Gastrocnemius medialis (tissue), 4 donors: ENCODE measurements around the gene IL17RE. TPM values are rescaled to one million over a fixed set of nuclear protein-coding genes. Genes with fewer than 3 reads are reported as not detected.

Experiments
- ATAC-seq, 2 donors: fragments of 150-250 bp; one replicate each; pipeline ENCODE4 v1.9.1; 2016
- DNase-seq, 2 donors: peaks; one replicate each; pipeline ENCODE4 v3.0.0-alpha.2; 2019
- H3K27ac ChIP-seq, 4 donors: fragments of 200-600 bp; sonication (generic); 1 replicate in 1 of 4; 2 replicates in 3 of 4; pipeline ENCODE4 v1.5.1; 2016 to 2018; ENCODE audit warnings: mild to moderate bottlenecking in 2 of 4, moderate library complexity in 1 of 4
- H3K27me3 ChIP-seq, 3 donors: fragments of 200-600 bp; sonication (generic) in 2 of 3; 1 replicate in 1 of 3; 2 replicates in 2 of 3; pipeline versions ENCODE4 v1.5.1 to v1.6.0; 2016 to 2019; ENCODE audit warnings: mild to moderate bottlenecking in 1 of 3, moderate library complexity in 1 of 3
- H3K36me3 ChIP-seq, 2 donors: fragments of 200-600 bp; sonication (generic) in 1 of 2; one replicate each; pipeline ENCODE4 v1.5.1; 2017 to 2018
- H3K4me1 ChIP-seq, 2 donors: fragments of 200-600 bp; sonication (generic) in 1 of 2; one replicate each; pipeline ENCODE4 v1.5.1; 2016 to 2017; ENCODE audit warnings: mild to moderate bottlenecking in 2 of 2
- H3K4me3 ChIP-seq, 4 donors: fragments of 200-600 bp; sonication (generic) in 3 of 4; 1 replicate in 1 of 4; 2 replicates in 3 of 4; pipeline ENCODE4 v1.5.1; 2016 to 2019; ENCODE audit warnings: mild to moderate bottlenecking in 2 of 4
- H3K9me3 ChIP-seq, 3 donors: fragments of 200-600 bp; sonication (generic) in 2 of 3; 1 replicate in 1 of 3; 2 replicates in 2 of 3; pipeline ENCODE4 v1.5.1; 2016 to 2019
- POLR2A ChIP-seq, 2 donors: fragments of 450-650 bp; IDR thresholded peaks; one replicate each; pipeline ENCODE4 v1.6.1; 2017; ENCODE audit warnings: antibody characterized with exemption in 2 of 2, mild to moderate bottlenecking in 2 of 2, moderate library complexity in 2 of 2
- in situ Hi-C, 4 donors: fragments of 200-750 bp; cut with MboI; loops; one replicate each; pipeline versions ENCODE4 v1.15.0 to v1.8.0; 2017; ENCODE audit warnings: low sequenced_read_pairs in 4 of 4
- intact Hi-C: fragments of 100-400 bp; cut with DNase I; formaldehyde crosslinking; loops from one replicate; pipeline ENCODE4 v1.15.1; 2023; ENCODE audit warnings: low total_unique reads
- total RNA-seq, 4 donors: library from RNA; depleted of rRNA; stranded (reverse); fragments of >200 nt; gene quantifications; one replicate each; pipeline versions ENCODE4 v1.1.0 to v1.2.3, GENCODE V29; 2016
- TF ChIP-seq, protein P1 (sequence below), 5 experiments: fragments of 450-650 bp in 3 of 5; fragments of 200-600 bp in 2 of 5; sonication (generic) in 2 of 5; IDR thresholded peaks in 4 of 5; conservative IDR thresholded peaks in 1 of 5; 1 replicate in 4 of 5; 2 replicates in 1 of 5; pipeline ENCODE4 v1.5.1; 2016 to 2019; ENCODE audit warnings: antibody characterized with exemption in 5 of 5, mild to moderate bottlenecking in 3 of 5, moderate library complexity in 3 of 5

Gene IL17RE
- total RNA-seq, 4 donors from 2014 or later, result 0.20 to 1.5 (median 0.64) TPM; not detected in 1

DNA sequence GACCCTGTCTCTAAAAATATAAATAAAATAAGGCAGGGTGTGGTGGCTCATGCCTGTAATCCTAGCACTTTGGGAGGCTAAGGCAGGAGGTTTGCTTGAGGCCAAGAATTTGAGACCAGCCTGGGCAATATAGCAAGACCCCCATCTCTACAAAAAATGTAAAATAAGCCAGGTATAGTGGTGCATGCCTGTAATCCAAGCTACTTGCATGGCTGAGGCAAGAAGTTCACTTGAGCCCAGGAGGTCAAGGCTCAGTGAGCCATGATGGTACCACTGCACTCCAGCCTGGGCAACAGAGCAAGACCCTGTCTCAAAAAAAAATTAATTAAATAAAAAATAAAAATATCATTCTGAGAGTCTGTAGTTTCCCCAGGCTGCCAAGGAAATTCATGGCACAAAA is 16.3 kb upstream of the IL17RE start:
- DNase-seq, result no peak
- no peak overlapping the region for H3K4me3 ChIP-seq
- H3K4me1 ChIP-seq, result peaks cover 3 to 6% of the 10 kb centered on the region in 2 donors
- no peaks in the 10 kb centered on the region for H3K27me3 ChIP-seq
- no peaks in the 10 kb centered on the region for H3K36me3 ChIP-seq
- in situ Hi-C loops (no loop called here), intact Hi-C loops (no loop called here)
- H3K9me3 ChIP-seq, result no peaks in the 10 kb centered on the region
- TF ChIP-seq, protein P1, sequence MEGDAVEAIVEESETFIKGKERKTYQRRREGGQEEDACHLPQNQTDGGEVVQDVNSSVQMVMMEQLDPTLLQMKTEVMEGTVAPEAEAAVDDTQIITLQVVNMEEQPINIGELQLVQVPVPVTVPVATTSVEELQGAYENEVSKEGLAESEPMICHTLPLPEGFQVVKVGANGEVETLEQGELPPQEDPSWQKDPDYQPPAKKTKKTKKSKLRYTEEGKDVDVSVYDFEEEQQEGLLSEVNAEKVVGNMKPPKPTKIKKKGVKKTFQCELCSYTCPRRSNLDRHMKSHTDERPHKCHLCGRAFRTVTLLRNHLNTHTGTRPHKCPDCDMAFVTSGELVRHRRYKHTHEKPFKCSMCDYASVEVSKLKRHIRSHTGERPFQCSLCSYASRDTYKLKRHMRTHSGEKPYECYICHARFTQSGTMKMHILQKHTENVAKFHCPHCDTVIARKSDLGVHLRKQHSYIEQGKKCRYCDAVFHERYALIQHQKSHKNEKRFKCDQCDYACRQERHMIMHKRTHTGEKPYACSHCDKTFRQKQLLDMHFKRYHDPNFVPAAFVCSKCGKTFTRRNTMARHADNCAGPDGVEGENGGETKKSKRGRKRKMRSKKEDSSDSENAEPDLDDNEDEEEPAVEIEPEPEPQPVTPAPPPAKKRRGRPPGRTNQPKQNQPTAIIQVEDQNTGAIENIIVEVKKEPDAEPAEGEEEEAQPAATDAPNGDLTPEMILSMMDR (IDR thresholded peaks at IDR 0.05 in 4 of 5, conservative IDR thresholded peaks at IDR 0.05 in 1 of 5), result no peak
- TF ChIP-seq POLR2A (IDR thresholded peaks at IDR 0.05), result no peak
- H3K27ac ChIP-seq, result no peak overlapping the region
- no peak for ATAC-seq

DNA sequence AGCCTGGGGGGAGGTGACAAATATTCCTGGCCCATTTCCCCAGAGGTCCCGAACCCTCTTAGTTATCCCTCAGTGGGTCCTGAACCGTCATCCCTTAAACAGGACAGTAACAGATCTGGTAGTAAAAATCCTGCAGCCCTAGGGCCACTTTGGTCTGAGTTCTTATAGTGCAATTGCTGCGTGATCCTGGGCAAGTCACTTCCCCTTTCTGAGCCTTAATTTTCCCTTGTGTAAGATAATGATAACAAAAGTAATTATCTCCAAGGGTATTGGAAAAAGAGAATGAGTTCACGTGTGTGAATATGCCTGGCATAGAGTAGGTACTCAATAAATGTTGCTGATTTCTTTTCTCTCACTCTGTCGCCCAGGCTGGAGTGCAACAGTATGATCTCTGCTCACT is 15.2 kb upstream of the IL17RE start:
- ATAC-seq (no peak), DNase-seq (no peak)
- Histone ChIP-seq H3K36me3 (peaks cover 0 to 4% of the 10 kb centered on the region in 2 donors), H3K4me3 (no peak overlapping the region), H3K9me3 (no peaks in the 10 kb centered on the region), H3K27me3 (no peaks in the 10 kb centered on the region), H3K4me1 (peaks cover 3 to 11% of the 10 kb centered on the region in 2 donors), H3K27ac (no peak overlapping the region)
- intact Hi-C loops (no loop called here), in situ Hi-C loops (no loop called here)
- TF ChIP-seq POLR2A (IDR thresholded peaks at IDR 0.05), result no peak
- TF ChIP-seq, protein P1 (IDR thresholded peaks at IDR 0.05 in 4 of 5, conservative IDR thresholded peaks at IDR 0.05 in 1 of 5), result no peak

DNA sequence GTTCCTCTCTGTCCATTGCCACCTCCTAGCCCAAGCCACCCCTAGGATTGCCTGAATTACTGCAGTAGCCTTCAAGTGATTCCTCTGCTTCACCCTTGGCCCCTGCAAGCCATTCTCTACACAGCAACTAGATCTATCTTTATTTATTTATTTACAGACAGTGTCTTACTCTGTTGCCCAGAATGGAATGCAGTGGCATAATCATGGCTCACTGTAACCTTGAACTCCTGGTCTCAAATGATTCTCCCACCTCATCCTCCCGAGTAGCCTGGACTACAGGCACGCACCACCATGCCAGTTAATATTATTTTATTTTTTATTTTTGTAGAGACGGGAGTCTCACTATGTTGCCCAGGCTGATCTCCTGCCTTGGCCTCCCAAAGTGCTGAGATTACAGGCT is 14.1 kb upstream of the IL17RE start:
- intact Hi-C loops, result no loop called here
- no peak for TF ChIP-seq POLR2A (IDR thresholded peaks at IDR 0.05)
- TF ChIP-seq, protein P1 (IDR thresholded peaks at IDR 0.05 in 4 of 5, conservative IDR thresholded peaks at IDR 0.05 in 1 of 5), result no peak

DNA sequence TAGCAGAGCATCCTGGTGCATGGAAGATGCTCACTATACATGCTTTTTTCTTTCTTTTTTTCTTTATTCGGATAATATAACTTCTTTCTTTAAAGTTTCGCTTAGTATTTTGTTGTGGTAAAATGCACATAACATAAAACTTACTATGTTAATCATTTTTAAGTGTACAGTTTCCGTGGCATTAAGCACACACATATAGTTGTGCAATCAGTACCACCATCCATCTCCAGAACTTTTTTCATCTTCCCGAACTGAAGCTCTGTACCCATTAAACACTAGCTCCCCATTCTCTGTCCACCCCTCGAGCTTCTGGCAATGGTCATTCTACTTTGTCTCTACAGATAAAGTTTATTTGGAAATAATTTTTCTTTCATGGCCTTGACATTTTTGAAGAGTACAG is 13.2 kb upstream of the IL17RE start:
- no peaks in the 10 kb centered on the region for H3K27me3 ChIP-seq
- DNase-seq (no peak), ATAC-seq (no peak)
- TF ChIP-seq POLR2A (IDR thresholded peaks at IDR 0.05), result no peak
- TF ChIP-seq, protein P1 (IDR thresholded peaks at IDR 0.05 in 4 of 5, conservative IDR thresholded peaks at IDR 0.05 in 1 of 5), result no peak
- peaks cover 7 to 11% of the 10 kb centered on the region in 2 donors for H3K4me1 ChIP-seq
- peak overlapping the region in 1 of 4 donors; percentile 96 for H3K27ac ChIP-seq
- no peaks in the 10 kb centered on the region for H3K9me3 ChIP-seq
- no peak overlapping the region for H3K4me3 ChIP-seq
- in situ Hi-C loops, result no loop called here
- peaks cover 0 to 16% of the 10 kb centered on the region in 2 donors for H3K36me3 ChIP-seq
- intact Hi-C loops, result no loop called here

More for the DNA sequence above, 14.1 kb upstream of the IL17RE start:
- Histone ChIP-seq H3K27ac (no peak overlapping the region), H3K9me3 (no peaks in the 10 kb centered on the region), H3K27me3 (no peaks in the 10 kb centered on the region), H3K4me3 (no peak overlapping the region), H3K4me1 (peaks cover 5 to 11% of the 10 kb centered on the region in 2 donors), H3K36me3 (peaks cover 0 to 14% of the 10 kb centered on the region in 2 donors)
- in situ Hi-C loops, result no loop called here
- ATAC-seq, result no peak
- DNase-seq, result no peak
